Astrocyte (in vitro differentiated cells and primary cell): ENCODE data around the gene SECISBP2L. TPM values are rescaled to one million over a fixed set of nuclear protein-coding genes. Genes with fewer than 3 reads are reported as not detected.
"Not testable (repeated sequence)": the region's sequence is repeated elsewhere in the genome, so short reads cannot be mapped to it uniquely, and the experiment has no call there.

Experiments used
- DNase-seq: peaks from one replicate; pipeline ENCODE4 v3.0.0-alpha.2; 2010; ENCODE audit warnings: low read depth
- FAIRE-seq: peaks from 2 replicates; lab custom pipeline; 2011; peaks lifted over from hg19 to GRCh38; lab: Jason Lieb, UNC
- H2AFZ ChIP-seq: 2 replicates; pipeline ENCODE4 v1.6.0; 2012; ENCODE audit warnings: low read depth, low read length, inconsistent platforms
- H3K27ac ChIP-seq: 2 replicates; pipeline ENCODE4 v1.5.1; 2011; ENCODE audit warnings: low read depth, low read length, inconsistent platforms
- H3K27me3 ChIP-seq: 2 replicates; pipeline ENCODE4 v1.6.0; 2011; ENCODE audit warnings: low read length, inconsistent platforms; ENCODE audit not compliant: insufficient read depth
- H3K36me3 ChIP-seq: 2 replicates; pipeline ENCODE4 v1.5.1; 2011; ENCODE audit warnings: low read length, inconsistent platforms; ENCODE audit not compliant: insufficient read depth
- H3K4me1 ChIP-seq: 2 replicates; pipeline ENCODE4 v1.5.1; 2011; ENCODE audit warnings: low read length, inconsistent platforms; ENCODE audit not compliant: insufficient read depth
- H3K4me2 ChIP-seq: 2 replicates; pipeline ENCODE4 v1.6.0; 2012; ENCODE audit warnings: low read length, inconsistent platforms
- H3K4me3 ChIP-seq: 2 replicates; pipeline ENCODE4 v1.5.1; 2011; ENCODE audit warnings: low read depth, mild to moderate bottlenecking, low read length, inconsistent platforms; ENCODE audit not compliant: insufficient read depth
- H3K79me2 ChIP-seq: 2 replicates; pipeline ENCODE4 v1.6.0; 2012; ENCODE audit warnings: mild to moderate bottlenecking, low read length, inconsistent platforms; ENCODE audit not compliant: insufficient read depth
- H3K9ac ChIP-seq: 2 replicates; pipeline ENCODE4 v1.6.0; 2012; ENCODE audit warnings: mild to moderate bottlenecking, low read length, inconsistent platforms
- H3K9me3 ChIP-seq: 2 replicates; pipeline ENCODE4 v1.5.1; 2012; ENCODE audit warnings: low read depth, mild to moderate bottlenecking, low read length, inconsistent platforms; ENCODE audit not compliant: insufficient read depth
- H4K20me1 ChIP-seq: 2 replicates; pipeline ENCODE4 v1.6.0; 2012; ENCODE audit warnings: low read length, inconsistent platforms; ENCODE audit not compliant: insufficient read depth
- H3K27ac Mint-ChIP-seq: one replicate; pipeline ENCODE4 v1.8.0; 2021; ENCODE audit warnings: mild to moderate bottlenecking, mixed read lengths; ENCODE audit not compliant: unreplicated experiment
- H3K27me3 Mint-ChIP-seq: one replicate; pipeline ENCODE4 v1.8.0; 2021; ENCODE audit warnings: low read depth, mixed read lengths; ENCODE audit not compliant: unreplicated experiment
- H3K36me3 Mint-ChIP-seq: one replicate; pipeline ENCODE4 v1.8.0; 2021; ENCODE audit warnings: low read depth, mixed read lengths; ENCODE audit not compliant: unreplicated experiment
- H3K4me1 Mint-ChIP-seq: one replicate; pipeline ENCODE4 v1.8.0; 2021; ENCODE audit warnings: low read depth, mixed read lengths; ENCODE audit not compliant: unreplicated experiment
- H3K4me3 Mint-ChIP-seq: one replicate; pipeline ENCODE4 v1.8.0; 2021; ENCODE audit warnings: mild to moderate bottlenecking, moderate library complexity, mixed read lengths; ENCODE audit not compliant: unreplicated experiment
- H3K9me3 Mint-ChIP-seq: one replicate; pipeline ENCODE4 v1.8.0; 2021; ENCODE audit warnings: mild to moderate bottlenecking, mixed read lengths; ENCODE audit not compliant: unreplicated experiment
- EZH2 ChIP-seq: IDR thresholded peaks from 2 replicates; pipeline ENCODE4 v1.6.1; 2012; ENCODE audit warnings: mild to moderate bottlenecking, low read length, inconsistent platforms; ENCODE audit not compliant: insufficient read depth
- total RNA-seq: library from RNA; stranded (reverse); gene quantifications from 2 replicates; pipeline ENCODE4 v1.2.1, GENCODE V29; 2021
- TF ChIP-seq, protein P1 (sequence below): IDR thresholded peaks from 2 replicates; pipeline ENCODE4 v1.5.1; 2011; ENCODE audit warnings: low read depth, mild to moderate bottlenecking, inconsistent platforms, low read length, moderate library complexity; ENCODE audit not compliant: insufficient read depth

SECISBP2L gene
- total RNA-seq, 1 donor from 2014 or later: 52.5 TPM

DNA sequence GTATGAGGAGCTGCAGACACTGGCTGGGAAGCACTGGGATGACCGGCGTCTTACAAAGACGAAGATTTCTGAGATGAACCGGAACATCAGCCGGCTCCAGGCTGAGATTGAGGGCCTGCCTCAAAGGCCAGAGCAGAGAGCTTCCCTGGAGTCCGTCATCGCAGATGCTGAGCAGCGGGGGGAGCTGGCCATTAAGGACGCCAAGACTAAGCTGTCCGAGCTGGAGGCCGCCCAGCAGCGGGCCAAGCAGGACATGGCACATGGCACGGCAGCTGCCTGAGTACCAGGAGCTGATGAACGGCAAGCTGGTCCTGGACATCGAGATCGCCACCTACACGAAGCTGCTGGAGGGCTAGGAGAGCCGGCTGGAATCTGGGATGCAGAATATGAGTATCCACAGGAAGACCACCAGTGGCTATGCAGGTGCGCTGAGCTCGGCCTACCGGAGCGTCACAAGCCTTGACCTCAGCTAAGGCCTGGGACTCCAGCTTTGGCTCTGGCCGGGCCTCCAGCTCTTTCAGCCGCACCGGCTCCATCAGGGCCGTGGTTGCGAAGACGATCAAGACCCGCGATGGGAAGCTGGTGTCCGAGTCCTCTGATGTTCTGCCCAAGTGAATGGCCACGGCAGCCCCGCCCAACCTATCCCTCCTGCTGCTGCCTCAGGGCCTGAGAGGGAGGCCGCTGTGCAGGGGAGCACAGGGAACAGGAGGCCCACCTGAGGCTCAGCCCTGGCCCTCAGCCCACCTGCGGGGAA lies 73.3 kb downstream of the SECISBP2L start:
- H3K4me3 ChIP-seq: no peak overlapping the region
- DNase-seq (no peak), FAIRE-seq (no peak)
- H3K4me1 ChIP-seq: peaks cover 5% of the 10 kb centered on the region
- H3K9me3 ChIP-seq: no peaks in the 10 kb centered on the region
- H3K27ac Mint-ChIP-seq: no peak overlapping the region
- no peak overlapping the region for H3K9ac ChIP-seq
- H3K27me3 ChIP-seq: no peaks in the 10 kb centered on the region
- no peaks in the 10 kb centered on the region for H3K79me2 ChIP-seq
- H3K36me3 ChIP-seq: no peaks in the 10 kb centered on the region
- H3K4me1 Mint-ChIP-seq: peaks cover 7% of the 10 kb centered on the region
- no peak for TF ChIP-seq EZH2
- TF ChIP-seq, protein P1, sequence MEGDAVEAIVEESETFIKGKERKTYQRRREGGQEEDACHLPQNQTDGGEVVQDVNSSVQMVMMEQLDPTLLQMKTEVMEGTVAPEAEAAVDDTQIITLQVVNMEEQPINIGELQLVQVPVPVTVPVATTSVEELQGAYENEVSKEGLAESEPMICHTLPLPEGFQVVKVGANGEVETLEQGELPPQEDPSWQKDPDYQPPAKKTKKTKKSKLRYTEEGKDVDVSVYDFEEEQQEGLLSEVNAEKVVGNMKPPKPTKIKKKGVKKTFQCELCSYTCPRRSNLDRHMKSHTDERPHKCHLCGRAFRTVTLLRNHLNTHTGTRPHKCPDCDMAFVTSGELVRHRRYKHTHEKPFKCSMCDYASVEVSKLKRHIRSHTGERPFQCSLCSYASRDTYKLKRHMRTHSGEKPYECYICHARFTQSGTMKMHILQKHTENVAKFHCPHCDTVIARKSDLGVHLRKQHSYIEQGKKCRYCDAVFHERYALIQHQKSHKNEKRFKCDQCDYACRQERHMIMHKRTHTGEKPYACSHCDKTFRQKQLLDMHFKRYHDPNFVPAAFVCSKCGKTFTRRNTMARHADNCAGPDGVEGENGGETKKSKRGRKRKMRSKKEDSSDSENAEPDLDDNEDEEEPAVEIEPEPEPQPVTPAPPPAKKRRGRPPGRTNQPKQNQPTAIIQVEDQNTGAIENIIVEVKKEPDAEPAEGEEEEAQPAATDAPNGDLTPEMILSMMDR: no peak
- no peak overlapping the region for H2AFZ ChIP-seq
- H3K36me3 Mint-ChIP-seq: peaks cover 1% of the 10 kb centered on the region
- H3K9me3 Mint-ChIP-seq: peaks cover 4% of the 10 kb centered on the region
- H3K27ac ChIP-seq: no peak overlapping the region
- no peak overlapping the region for H3K4me3 Mint-ChIP-seq
- no peaks in the 10 kb centered on the region for H4K20me1 ChIP-seq
- no peak overlapping the region for H3K4me2 ChIP-seq
- no peaks in the 10 kb centered on the region for H3K27me3 Mint-ChIP-seq

DNA sequence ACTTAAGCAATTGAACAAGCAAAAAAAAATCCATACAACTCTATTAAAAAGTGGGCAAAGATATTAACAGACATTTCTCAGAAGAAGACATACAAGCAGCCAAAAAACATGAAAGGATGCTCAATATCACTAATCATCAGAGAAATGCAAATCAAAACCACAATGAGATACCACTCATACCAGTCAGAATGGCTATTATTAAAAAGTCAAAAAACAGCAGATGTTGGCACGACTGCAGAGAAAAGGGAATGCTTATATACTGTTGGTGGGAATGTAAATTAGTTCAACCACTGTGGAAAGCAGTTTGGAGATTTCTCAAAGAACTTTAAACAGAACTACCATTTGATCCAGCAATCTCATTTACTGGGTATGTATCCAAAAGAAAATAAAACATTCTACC lies 75.3 kb downstream of the SECISBP2L start:
- H3K9me3 Mint-ChIP-seq, H3K27me3 Mint-ChIP-seq, H2AFZ ChIP-seq, H3K36me3 Mint-ChIP-seq, H3K27ac ChIP-seq, H3K9ac ChIP-seq, H3K27ac Mint-ChIP-seq, H3K79me2 ChIP-seq, H3K4me3 ChIP-seq, H3K36me3 ChIP-seq, H3K27me3 ChIP-seq, H3K9me3 ChIP-seq, H3K4me3 Mint-ChIP-seq, H4K20me1 ChIP-seq, H3K4me2 ChIP-seq: not testable (repeated sequence)
- peaks cover 19% of the 10 kb centered on the region for H3K4me1 ChIP-seq
- H3K4me1 Mint-ChIP-seq: peaks cover 19% of the 10 kb centered on the region
- DNase-seq (peak; percentile 70), FAIRE-seq (peak; percentile 43)

DNA sequence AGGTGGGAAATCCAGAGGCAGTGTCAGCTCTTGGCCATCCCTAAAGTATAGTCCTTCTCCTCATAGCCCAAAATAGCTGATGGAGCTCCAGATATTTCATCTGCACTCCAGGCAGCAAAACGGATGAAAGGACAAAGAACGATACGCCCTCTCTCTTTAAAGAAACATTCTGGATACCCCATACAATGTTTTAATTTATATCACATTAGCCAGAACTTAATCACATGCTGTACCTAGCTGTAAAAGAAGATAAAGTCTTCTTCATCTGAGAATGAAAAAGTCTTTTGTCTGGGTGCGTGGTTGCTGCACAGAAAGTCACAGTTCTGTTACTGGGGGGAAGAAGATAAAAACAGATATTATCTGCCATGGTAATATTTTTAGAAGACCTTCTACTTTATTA lies 78.2 kb downstream of the SECISBP2L start:
- no peaks in the 10 kb centered on the region for H4K20me1 ChIP-seq
- no peaks in the 10 kb centered on the region for H3K79me2 ChIP-seq
- no peak overlapping the region for H3K9ac ChIP-seq
- H2AFZ ChIP-seq: no peak overlapping the region
- DNase-seq (no peak), FAIRE-seq (no peak)
- no peak overlapping the region for H3K4me2 ChIP-seq
- H3K27me3 ChIP-seq: no peaks in the 10 kb centered on the region
- Mint-ChIP-seq H3K9me3 (peaks cover 4% of the 10 kb centered on the region), H3K36me3 (peaks cover 1% of the 10 kb centered on the region), H3K4me3 (no peak overlapping the region), H3K27me3 (no peaks in the 10 kb centered on the region), H3K4me1 (peaks cover 19% of the 10 kb centered on the region), H3K27ac (no peak overlapping the region)
- TF ChIP-seq, protein P1: no peak
- TF ChIP-seq EZH2: no peak
- no peak overlapping the region for H3K27ac ChIP-seq
- H3K9me3 ChIP-seq: no peaks in the 10 kb centered on the region
- H3K36me3 ChIP-seq: no peaks in the 10 kb centered on the region
- peaks cover 19% of the 10 kb centered on the region for H3K4me1 ChIP-seq
- no peak overlapping the region for H3K4me3 ChIP-seq
